HCT116 (cell line): ENCODE measurements around the gene FIBCD1. TPM values are rescaled to one million over a fixed set of nuclear protein-coding genes. Genes with fewer than 3 reads are reported as not detected.

Source experiments
- ATAC-seq: fragments of 200-7000 bp; cut with Tn5 transposase; 2 replicates; pipeline ENCODE4 v1.9.1; 2020; ENCODE audit warnings: mild to moderate bottlenecking, moderate library complexity
- BruUV-seq: library from RNA; stranded (reverse); fragments of 400-500 nt; replicated peaks from 2 replicates; lab custom pipeline; 2021; lab: Mats Ljungman, UMichigan
- CTCF ChIA-PET: fragments of 300-600 bp; sonication (Branson Sonifier 250); formaldehyde crosslinking; loops from one replicate; lab custom pipeline; 2021; ENCODE audit warnings: antibody characterized with exemption; lab: Charles Lee
- POLR2A ChIA-PET: fragments of 300-600, 350-600 bp; sonication (Branson Sonifier 250); formaldehyde crosslinking; loops from one replicate; lab custom pipeline; 2021; ENCODE audit warnings: antibody characterized with exemption; lab: Charles Lee
- RAD21 ChIA-PET, 2 experiments: fragments of 300-600 bp; sonication (Branson Sonifier 250); formaldehyde crosslinking; loops; one replicate each; lab custom pipeline; 2023; ENCODE audit warnings: low total read pairs in 2 of 2; ENCODE audit not compliant: uncharacterized antibody in 2 of 2, unreplicated experiment in 2 of 2, low non-redundant PET in 1 of 2; lab: Charles Lee
- DNase-seq: peaks from one replicate; pipeline ENCODE4 v3.0.0-alpha.2; 2010; ENCODE audit warnings: low read depth, low spot score
- H2AFZ ChIP-seq: fragments of 200-600 bp; shearing (Covaris generic), sonication (generic); 2 replicates; pipeline ENCODE4 v1.6.1; 2017; ENCODE audit warnings: low read depth, mixed run types, mixed read lengths, antibody characterized with exemption, low read length; ENCODE audit not compliant: poor library complexity, severe bottlenecking
- H3K27ac ChIP-seq: 2 replicates; pipeline ENCODE4 v1.5.1; 2012; ENCODE audit warnings: low read depth, low read length
- H3K27me3 ChIP-seq: fragments of 200-600 bp; sonication (generic); 2 replicates; pipeline ENCODE4 v1.6.1; 2016; ENCODE audit warnings: mixed run types, low read length, mixed read lengths; ENCODE audit not compliant: insufficient read depth
- H3K36me3 ChIP-seq, 2 experiments: fragments of 200-500 bp in 1 of 2; fragments of 200-600 bp in 1 of 2; sonication (Bioruptor generic) in 1 of 2; sonication (generic) in 1 of 2; 2 replicates each; pipeline versions ENCODE4 v1.5.1 to v1.6.1; 2014 to 2016; ENCODE audit warnings: low read length in 2 of 2, inconsistent platforms in 1 of 2, mixed read lengths in 1 of 2, mixed run types in 1 of 2; ENCODE audit not compliant: insufficient read depth in 2 of 2, control insufficient read depth in 1 of 2
- H3K4me1 ChIP-seq, 2 experiments: fragments of 200-600 bp in 1 of 2; sonication (generic) in 1 of 2; 2 replicates each; pipeline versions ENCODE4 v1.5.1 to v1.6.1; 2012 to 2017; ENCODE audit warnings: low read length in 2 of 2, inconsistent platforms in 1 of 2, mild to moderate bottlenecking in 1 of 2, mixed read lengths in 1 of 2, mixed run types in 1 of 2, moderate library complexity in 1 of 2; ENCODE audit not compliant: insufficient read depth in 2 of 2, control insufficient read depth in 1 of 2
- H3K4me2 ChIP-seq: fragments of 200-600 bp; sonication (generic); 2 replicates; pipeline ENCODE4 v1.6.1; 2017; ENCODE audit warnings: mixed run types, low read length, mixed read lengths
- H3K4me3 ChIP-seq, 2 experiments: fragments of 200-600 bp in 1 of 2; sonication (generic) in 1 of 2; replicated peaks in 1 of 2; 2 replicates each; pipeline ENCODE4 v1.5.1; 2011 to 2016; ENCODE audit warnings: low read length in 2 of 2, control low read depth in 1 of 2, low read depth in 1 of 2, mild to moderate bottlenecking in 1 of 2, mixed read lengths in 1 of 2, mixed run types in 1 of 2
- H3K79me2 ChIP-seq: fragments of 200-600 bp; sonication (generic); 2 replicates; pipeline ENCODE4 v1.6.1; 2017; ENCODE audit warnings: mild to moderate bottlenecking, mixed run types, low read length, moderate library complexity, mixed read lengths; ENCODE audit not compliant: insufficient read depth
- H3K9ac ChIP-seq: fragments of 200-600 bp; sonication (generic); 2 replicates; pipeline ENCODE4 v1.6.1; 2016; ENCODE audit warnings: low read length, mixed read lengths
- H3K9me2 ChIP-seq: fragments of 200-600 bp; sonication (generic), shearing (Covaris generic); 2 replicates; pipeline ENCODE4 v1.6.1; 2017; ENCODE audit warnings: mixed run types, mild to moderate bottlenecking, moderate library complexity; ENCODE audit not compliant: insufficient read depth
- H3K9me3 ChIP-seq, 2 experiments: fragments of 200-500 bp in 1 of 2; fragments of 200-600 bp in 1 of 2; sonication (Bioruptor generic) in 1 of 2; sonication (generic) in 1 of 2; 2 replicates each; pipeline ENCODE4 v1.6.1; 2014 to 2017; ENCODE audit warnings: low read length in 2 of 2, mixed read lengths in 2 of 2, inconsistent platforms in 1 of 2, low read depth in 1 of 2, mild to moderate bottlenecking in 1 of 2, mixed run types in 1 of 2, moderate library complexity in 1 of 2; ENCODE audit not compliant: control insufficient read depth in 1 of 2, insufficient read depth in 1 of 2
- H4K20me1 ChIP-seq: fragments of 200-600 bp; sonication (generic), shearing (Covaris generic); 2 replicates; pipeline ENCODE4 v1.6.1; 2017; ENCODE audit warnings: mixed run types, mild to moderate bottlenecking, moderate library complexity; ENCODE audit not compliant: insufficient read depth
- CEBPB ChIP-seq: IDR thresholded peaks from 2 replicates; pipeline ENCODE4 v1.6.1; 2012; ENCODE audit warnings: low read depth
- ELF1 ChIP-seq: IDR thresholded peaks from 2 replicates; pipeline ENCODE4 v1.6.1; 2012; ENCODE audit warnings: low read depth, borderline replicate concordance
- EZH2phosphoT487 ChIP-seq: fragments of 200-600 bp; IDR thresholded peaks from 2 replicates; pipeline ENCODE4 v1.6.1; 2018; ENCODE audit warnings: antibody characterized with exemption, borderline replicate concordance
- FOSL1 ChIP-seq: IDR thresholded peaks from 2 replicates; pipeline ENCODE4 v1.6.1; 2012; ENCODE audit warnings: low read depth
- POLR2A ChIP-seq: IDR thresholded peaks from 2 replicates; pipeline ENCODE4 v1.7.0; 2011; ENCODE audit warnings: borderline replicate concordance; ENCODE audit not compliant: insufficient read depth, insufficient read length; ENCODE audit errors: extremely low read depth
- POLR2AphosphoS5 ChIP-seq: IDR thresholded peaks from 2 replicates; pipeline ENCODE4 v1.6.1; 2011; ENCODE audit warnings: mild to moderate bottlenecking, low read depth, low read length, moderate library complexity
- RAD21 ChIP-seq: IDR thresholded peaks from 2 replicates; pipeline ENCODE4 v1.6.1; 2012; ENCODE audit warnings: low read depth, mild to moderate bottlenecking
- SP1 ChIP-seq: IDR thresholded peaks from 2 replicates; pipeline ENCODE4 v1.6.1; 2012; ENCODE audit warnings: low read depth
- ZFX ChIP-seq: fragments of 450-650 bp; IDR thresholded peaks from 2 replicates; pipeline ENCODE4 v1.6.1; 2017
- ZNF274 ChIP-seq: fragments of 200-500 bp; sonication (Bioruptor generic); IDR thresholded peaks from 2 replicates; pipeline ENCODE4 v1.6.1; 2014; ENCODE audit warnings: mild to moderate bottlenecking, low read depth, low read length, inconsistent platforms
- intact Hi-C: fragments of 100-400 bp; cut with micrococcal nuclease; formaldehyde crosslinking; loops from 2 replicates; pipeline ENCODE4 v1.10.0; 2022
- total RNA-seq: library from RNA; stranded (reverse); gene quantifications from one replicate; pipeline ENCODE4 v1.2.1, GENCODE V29; 2021; ENCODE audit not compliant: unreplicated experiment

FIBCD1 gene
- total RNA-seq, 1 experiment from 2014 or later: 26.1 TPM

GRCh38 chr9:130886981-130887380 is 52.1 kb downstream of the FIBCD1 start:
- Histone ChIP-seq H3K4me2 (no peak overlapping the region), H3K9me3 (no peaks in the 10 kb centered on the region), H2AFZ (no peak overlapping the region), H3K9ac (no peak overlapping the region), H3K27ac (no peak overlapping the region), H3K79me2 (no peaks in the 10 kb centered on the region), H3K27me3 (no peaks in the 10 kb centered on the region), H3K4me3 (no peak overlapping the region), H3K36me3 (peaks cover 0 to 13% of the 10 kb centered on the region in 2 experiments; a peak in 3 of 4 replicates), H3K4me1 (no peaks in the 10 kb centered on the region; a peak in 1 of 4 replicates), H4K20me1 (no peaks in the 10 kb centered on the region), H3K9me2 (no peaks in the 10 kb centered on the region)
- ChIA-PET RAD21 (no interaction called here), CTCF (no interaction called here), POLR2A (no interaction called here)
- BruUV-seq: no TSS peak
- ATAC-seq (no peak), DNase-seq (no peak)
- TF ChIP-seq FOSL1 (no peak), ELF1 (no peak), ZFX (no peak), EZH2phosphoT487 (no peak), CEBPB (no peak), POLR2AphosphoS5 (no peak), SP1 (no peak), ZNF274 (no peak), POLR2A (no peak)
- intact Hi-C loops: no loop called here

- ChIA-PET RAD21 (no interaction called here), POLR2A (interaction anchor here (0.9 kb wide), 1 partner anchor 110 kb away, joined by 3 read pairs; no protein-coding TSS in a partner anchor), CTCF (interaction anchor here (0.9 to 1.2 kb wide), 2 partner anchors 19 to 112 kb away, joined by 5 to 7 read pairs; no protein-coding TSS in a partner anchor)
- Histone ChIP-seq H3K4me1 (no peaks in the 10 kb centered on the region; a peak in 1 of 4 replicates), H3K27me3 (no peaks in the 10 kb centered on the region), H3K36me3 (peaks cover 0 to 14% of the 10 kb centered on the region in 2 experiments; a peak in 3 of 4 replicates), H3K9me3 (no peaks in the 10 kb centered on the region), H2AFZ (no peak overlapping the region), H3K79me2 (no peaks in the 10 kb centered on the region), H4K20me1 (no peaks in the 10 kb centered on the region), H3K27ac (peak overlapping the region; percentile 32; the same call in 1 of the 2 replicates), H3K9ac (no peak overlapping the region), H3K9me2 (no peaks in the 10 kb centered on the region), H3K4me3 (no peak overlapping the region), H3K4me2 (no peak overlapping the region)
- no TSS peak for BruUV-seq
- intact Hi-C loops: no loop called here
- 0 out of 2 replicates have a peak, but pooled peaks have one; percentile 16 for ATAC-seq
- DNase-seq: no peak
- TF ChIP-seq FOSL1 (no peak), CEBPB (no peak), EZH2phosphoT487 (no peak), RAD21 (no peak), POLR2AphosphoS5 (no peak)
Measured at GRCh38 chr9:130885484-130886375, 53.3 kb downstream of the FIBCD1 start.
